Psoas muscle (tissue), 8 donors: ENCODE data around the gene MAPK8. TPM values are rescaled to one million over a fixed set of nuclear protein-coding genes. Genes with fewer than 3 reads are reported as not detected.

ENCODE experiments used
- ATAC-seq, 4 donors: fragments of 200-7000 bp; cut with Tn5 transposase; one replicate each; pipeline ENCODE4 v1.9.1; 2020; ENCODE audit warnings: moderate library complexity in 3 of 4, mild to moderate bottlenecking in 2 of 4
- DNase-seq, 2 donors: peaks; one replicate each; pipeline ENCODE4 v3.0.0-alpha.2; 2020
- H3K27ac ChIP-seq: fragments of 200-600 bp; one replicate; pipeline ENCODE4 v1.8.0; 2022
- H3K27me3 ChIP-seq, 3 donors: fragments of 200-600 bp in 1 of 3; one replicate each; pipeline versions ENCODE4 v1.6.1 to v1.8.0; 2013 to 2022; ENCODE audit warnings: low read length in 2 of 3, mild to moderate bottlenecking in 2 of 3, moderate library complexity in 1 of 3; ENCODE audit not compliant: insufficient read depth in 3 of 3
- H3K36me3 ChIP-seq, 2 donors: fragments of 200-600 bp in 1 of 2; one replicate each; pipeline versions ENCODE4 v1.6.1 to v1.8.0; 2013 to 2022; ENCODE audit warnings: low read depth in 1 of 2, mild to moderate bottlenecking in 1 of 2, moderate library complexity in 1 of 2; ENCODE audit not compliant: insufficient read depth in 1 of 2
- H3K4me1 ChIP-seq: fragments of 200-600 bp; one replicate; pipeline ENCODE4 v1.8.0; 2022
- H3K4me3 ChIP-seq: fragments of 200-600 bp; one replicate; pipeline ENCODE4 v1.8.0; 2022; ENCODE audit warnings: mild to moderate bottlenecking
- H3K9me3 ChIP-seq: fragments of 200-600 bp; one replicate; pipeline ENCODE4 v1.8.0; 2022
- CTCF ChIP-seq: fragments of 200-600 bp; IDR thresholded peaks from one replicate; pipeline ENCODE4 v1.8.0; 2022; ENCODE audit warnings: antibody characterized with exemption
- WGBS, 3 donors: extraction: QIAGEN DNeasy Blood & Tissue Kit; methylation state at CpG; one replicate each; pipeline versions ENCODE4 v1.1.6 to v1.1.7; 2013; 5-methylcytosine and 5-hydroxymethylcytosine counted together
- intact Hi-C, 2 donors: fragments of 100-400 bp; cut with DNase I; formaldehyde crosslinking; loops; one replicate each; pipeline versions ENCODE4 v1.11.0 to v1.14.2; 2022
- polyA plus RNA-seq, 3 donors: library from polyadenylated mRNA; stranded (reverse); fragments of 200-250 nt; gene quantifications; one replicate each; pipeline ENCODE4 v1.2.3, GENCODE V29; 2013
- total RNA-seq, 4 donors: library from RNA; stranded (reverse); fragmentation: NEBNext Ultra II Directional in 2 of 4; extraction: Animal tissue kit (Norgen Biotek cat#: 25700) in 2 of 4; gene quantifications; one replicate each; pipeline versions ENCODE4 v1.2.1 to v1.2.4, GENCODE V29; 2021 to 2023
- donor health status: healthy with polysubstance abuse.
- donor health status: DM: no; HTN: no; CAD: no; lungs with moderate emphysema.
- donor health status: Bipolar disorder and iron deficiency.
- donor health status: healthy.
- donor health status: DM: yes; HTN: yes; CAD: no.
- donor health status: DM: no; HTN: no; CAD: no.
- donor health status: DM: no; HTN: no; CAD: no.
- donor health status: DM: yes; HTN: yes; CAD: no.

The MAPK8 gene
- total and polyA plus RNA-seq, 7 donors: 10.8 to 32.3 (median 24.3) TPM

- no peaks in the 10 kb centered on the region for H3K36me3 ChIP-seq
- intact Hi-C loops: loop anchor here in 1 of 2 donors (10.0 kb wide), 1 partner anchor 203 kb away; no protein-coding TSS in a partner anchor
- no peak overlapping the region for H3K4me3 ChIP-seq
- 85 to 88% (median 87%) methylated on average over 14 to 15 of the region's 15 CpGs for WGBS, 3 donors
- H3K27ac ChIP-seq: no peak overlapping the region
- TF ChIP-seq CTCF: no peak
- H3K27me3 ChIP-seq: no peaks in the 10 kb centered on the region
- DNase-seq (peak in 1 of 2 donors; percentile 28), ATAC-seq (no peak)
- no peaks in the 10 kb centered on the region for H3K9me3 ChIP-seq
- no peaks in the 10 kb centered on the region for H3K4me1 ChIP-seq
Observed at GRCh38 chr10:48451969-48452878, 145.7 kb downstream of the MAPK8 start.

- no peak for ATAC-seq
- DNase-seq: peak in 1 of 2 donors; percentile 25
- no peak overlapping the region for H3K4me3 ChIP-seq
- TF ChIP-seq CTCF: no peak
- no peak overlapping the region for H3K27ac ChIP-seq
- no peaks in the 10 kb centered on the region for H3K36me3 ChIP-seq
- no peaks in the 10 kb centered on the region for H3K27me3 ChIP-seq
- H3K9me3 ChIP-seq: no peaks in the 10 kb centered on the region
- no peaks in the 10 kb centered on the region for H3K4me1 ChIP-seq
- intact Hi-C loops: loop anchor here in 1 of 2 donors (10.0 kb wide), 1 partner anchor 202 kb away; no protein-coding TSS in a partner anchor
- 86 to 92% (median 89%) methylated on average over 6 of the region's 6 CpGs for WGBS, 3 donors
Observed at GRCh38 chr10:48452879-48453412, 146.5 kb downstream of the MAPK8 start.

- 88 to 93% (median 90%) methylated on average over 19 of the region's 19 CpGs for WGBS, 3 donors
- H3K36me3 ChIP-seq: no peaks in the 10 kb centered on the region
- ATAC-seq (no peak), DNase-seq (no peak)
- no peak for TF ChIP-seq CTCF
- no peaks in the 10 kb centered on the region for H3K9me3 ChIP-seq
- intact Hi-C loops: loop anchor here in 1 of 2 donors (10.0 kb wide), 1 partner anchor 201 kb away; no protein-coding TSS in a partner anchor
- no peaks in the 10 kb centered on the region for H3K27me3 ChIP-seq
- H3K4me1 ChIP-seq: no peaks in the 10 kb centered on the region
- no peak overlapping the region for H3K4me3 ChIP-seq
- H3K27ac ChIP-seq: no peak overlapping the region
Observed at GRCh38 chr10:48453451-48454301, 147.2 kb downstream of the MAPK8 start.

- intact Hi-C loops: loop anchor here in 1 of 2 donors (10.0 kb wide), 1 partner anchor 200 kb away; no protein-coding TSS in a partner anchor
- H3K36me3 ChIP-seq: no peaks in the 10 kb centered on the region
- H3K4me3 ChIP-seq: no peak overlapping the region
- DNase-seq: no peak
- no peaks in the 10 kb centered on the region for H3K4me1 ChIP-seq
- WGBS, 3 donors: 50 to 65% (median 54%) methylated on average over 12 of the region's 12 CpGs
- no peaks in the 10 kb centered on the region for H3K9me3 ChIP-seq
- no peak overlapping the region for H3K27ac ChIP-seq
- no peak for TF ChIP-seq CTCF
- peak in 1 of 4 donors; percentile 45 for ATAC-seq
- no peaks in the 10 kb centered on the region for H3K27me3 ChIP-seq
Observed at GRCh38 chr10:48454302-48455054, 148.0 kb downstream of the MAPK8 start.
